KOPT-K1 (cell line): Measurements from ENCODE around the gene CELF1.

Experiments used
- H3K27ac ChIP-seq: fragments of 200-600 bp; sonication (generic); 2 replicates; pipeline ENCODE4 v1.5.1; 2016; ENCODE audit warnings: antibody characterized with exemption, mild to moderate bottlenecking, low read depth, low read length; ENCODE audit not compliant: poor library complexity, severe bottlenecking
- H3K36me3 ChIP-seq: fragments of 200-600 bp; sonication (generic); 2 replicates; pipeline ENCODE4 v1.5.1; 2017; ENCODE audit warnings: antibody characterized with exemption, mild to moderate bottlenecking, low read length, moderate library complexity; ENCODE audit not compliant: insufficient read depth
- H3K9me3 ChIP-seq: fragments of 200-600 bp; sonication (generic); 2 replicates; pipeline ENCODE4 v1.5.1; 2017; ENCODE audit warnings: antibody characterized with exemption, low read length, mild to moderate bottlenecking; ENCODE audit not compliant: insufficient read depth, poor library complexity, severe bottlenecking

CELF1 gene

GRCh38 chr11:47499614-47500013, 53.3 kb downstream of the CELF1 start:
- Histone ChIP-seq H3K36me3 (peaks cover 95% of the 10 kb centered on the region), H3K9me3 (no peaks in the 10 kb centered on the region), H3K27ac (no peak overlapping the region)

GRCh38 chr11:47499161-47499560, 53.8 kb downstream of the CELF1 start:
- Histone ChIP-seq H3K9me3 (no peaks in the 10 kb centered on the region), H3K36me3 (peaks cover 95% of the 10 kb centered on the region), H3K27ac (no peak overlapping the region)

GRCh38 chr11:47498584-47499152, 54.3 kb downstream of the CELF1 start:
- H3K36me3 ChIP-seq, result peaks cover 96% of the 10 kb centered on the region

GRCh38 chr11:47498149-47498548, 54.8 kb downstream of the CELF1 start:
- no peaks in the 10 kb centered on the region for H3K9me3 ChIP-seq
- H3K36me3 ChIP-seq, result peaks cover 97% of the 10 kb centered on the region
- H3K27ac ChIP-seq, result no peak overlapping the region

More at GRCh38 chr11:47498584-47499152, 54.3 kb downstream of the CELF1 start:
- Histone ChIP-seq H3K27ac (no peak overlapping the region), H3K9me3 (no peaks in the 10 kb centered on the region)

- Histone ChIP-seq H3K27ac (no peak overlapping the region), H3K9me3 (no peaks in the 10 kb centered on the region), H3K36me3 (peaks cover 100% of the 10 kb centered on the region)
Measured at GRCh38 chr11:47496808-47497207, 56.1 kb downstream of the CELF1 start.

- no peak overlapping the region for H3K27ac ChIP-seq
- peaks cover 97% of the 10 kb centered on the region for H3K36me3 ChIP-seq
- H3K9me3 ChIP-seq, result no peaks in the 10 kb centered on the region
Measured at GRCh38 chr11:47495856-47496217, 57.1 kb downstream of the CELF1 start.

- H3K36me3 ChIP-seq, result peaks cover 95% of the 10 kb centered on the region
- H3K27ac ChIP-seq, result no peak overlapping the region
- no peaks in the 10 kb centered on the region for H3K9me3 ChIP-seq
Measured at GRCh38 chr11:47495011-47495855, 57.7 kb downstream of the CELF1 start.

GRCh38 chr11:47489395-47489755, 63.6 kb downstream of the CELF1 start:
- Histone ChIP-seq H3K27ac (no peak overlapping the region), H3K36me3 (peaks cover 92% of the 10 kb centered on the region), H3K9me3 (no peaks in the 10 kb centered on the region)

GRCh38 chr11:47488674-47489394, 64.1 kb downstream of the CELF1 start:
- Histone ChIP-seq H3K36me3 (peaks cover 92% of the 10 kb centered on the region), H3K27ac (no peak overlapping the region)

GRCh38 chr11:47488111-47488510, 64.8 kb downstream of the CELF1 start:
- Histone ChIP-seq H3K36me3 (peaks cover 92% of the 10 kb centered on the region), H3K27ac (no peak overlapping the region)

More at GRCh38 chr11:47488674-47489394, 64.1 kb downstream of the CELF1 start:
- H3K9me3 ChIP-seq, result no peaks in the 10 kb centered on the region

GRCh38 chr11:47487421-47487820, 65.5 kb downstream of the CELF1 start:
- Histone ChIP-seq H3K27ac (no peak overlapping the region), H3K36me3 (peaks cover 92% of the 10 kb centered on the region), H3K9me3 (no peaks in the 10 kb centered on the region)

More at GRCh38 chr11:47488111-47488510, 64.8 kb downstream of the CELF1 start:
- no peaks in the 10 kb centered on the region for H3K9me3 ChIP-seq

GRCh38 chr11:47485107-47485506, 67.8 kb downstream of the CELF1 start:
- Histone ChIP-seq H3K9me3 (no peaks in the 10 kb centered on the region), H3K27ac (no peak overlapping the region), H3K36me3 (peaks cover 97% of the 10 kb centered on the region)

GRCh38 chr11:47483457-47483856, 69.5 kb downstream of the CELF1 start:
- H3K9me3 ChIP-seq, result no peaks in the 10 kb centered on the region
- H3K27ac ChIP-seq, result no peak overlapping the region
- H3K36me3 ChIP-seq, result peaks cover 100% of the 10 kb centered on the region

GRCh38 chr11:47480762-47481161, 72.2 kb downstream of the CELF1 start:
- Histone ChIP-seq H3K36me3 (peaks cover 100% of the 10 kb centered on the region), H3K27ac (no peak overlapping the region), H3K9me3 (no peaks in the 10 kb centered on the region)

- Histone ChIP-seq H3K27ac (no peak overlapping the region), H3K9me3 (no peaks in the 10 kb centered on the region), H3K36me3 (peaks cover 100% of the 10 kb centered on the region)
Measured at GRCh38 chr11:47478651-47479329, 74.1 kb downstream of the CELF1 start.
